ENCODE measurements around the gene PDHA2.
"Not testable (repeated sequence)": the region's sequence is repeated elsewhere in the genome, so short reads cannot be mapped to it uniquely, and the experiment has no call there.

Gene PDHA2

DNA sequence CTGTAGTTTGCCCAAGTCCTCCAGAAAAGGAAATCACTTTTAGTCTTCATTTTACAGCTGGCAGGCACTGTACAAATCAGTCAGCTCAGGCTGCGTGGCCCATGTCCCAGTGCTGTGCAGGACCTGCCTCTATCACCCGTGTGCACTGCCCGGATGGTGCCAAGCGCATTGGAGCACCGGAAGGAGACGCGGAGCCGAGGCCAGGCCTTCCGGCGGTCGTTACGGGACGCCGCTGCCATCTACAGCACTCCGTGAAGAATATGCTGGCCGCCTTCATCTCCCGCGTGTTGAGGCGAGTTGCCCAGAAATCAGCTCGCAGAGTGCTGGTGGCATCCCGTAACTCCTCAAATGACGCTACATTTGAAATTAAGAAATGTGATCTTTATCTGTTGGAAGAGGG, at the start of gene PDHA2:
PDHA2 (plus strand) TSS at position 203 of the 400 bp plus-strand sequence; CDS start at position 261, 58 bp downstream.
- no peak for DNase-seq (ENCODE audit: low spot score)

DNA sequence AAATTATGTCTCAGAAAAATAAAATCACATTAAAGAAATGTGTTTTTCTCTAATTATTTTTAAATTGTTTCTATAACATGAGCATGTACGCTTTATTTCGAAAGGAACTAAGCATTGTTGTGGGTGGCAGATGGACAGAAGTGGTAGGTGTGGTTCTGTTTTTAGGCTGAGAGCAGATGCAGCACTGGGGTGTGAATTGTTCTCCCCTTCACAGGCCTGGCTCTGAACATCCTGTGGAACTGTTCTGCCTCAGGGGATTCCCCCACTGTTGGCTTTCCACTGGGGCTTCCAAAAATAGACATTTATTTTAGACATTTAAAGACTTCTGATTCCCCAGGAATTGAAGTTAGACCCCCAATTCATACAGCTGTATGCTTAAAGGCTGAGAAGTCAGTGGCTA, 41.9 kb upstream of the PDHA2 start:
- DNase-seq (ENCODE audit: low spot score): no peak

DNA sequence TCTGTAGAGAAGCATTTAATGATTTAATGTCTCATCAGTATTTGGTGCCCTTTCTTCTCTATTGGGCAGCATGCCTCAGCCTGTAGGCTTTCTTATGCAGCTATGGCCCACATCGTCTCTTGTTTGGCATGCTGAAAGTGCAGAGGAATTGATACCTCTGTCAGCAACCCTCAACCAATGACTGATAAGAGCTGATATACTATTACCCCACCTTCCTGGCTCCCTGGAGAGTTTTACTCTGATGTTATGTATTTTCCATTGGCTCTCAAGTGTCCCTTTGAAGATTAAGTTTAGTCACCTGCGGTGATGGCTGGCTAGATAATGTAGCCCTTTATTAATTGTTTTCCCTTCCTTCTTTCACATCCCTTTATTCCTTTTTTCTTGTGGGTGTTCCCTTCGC, 41.2 kb upstream of the PDHA2 start:
- DNase-seq (ENCODE audit: low spot score): no peak

DNA sequence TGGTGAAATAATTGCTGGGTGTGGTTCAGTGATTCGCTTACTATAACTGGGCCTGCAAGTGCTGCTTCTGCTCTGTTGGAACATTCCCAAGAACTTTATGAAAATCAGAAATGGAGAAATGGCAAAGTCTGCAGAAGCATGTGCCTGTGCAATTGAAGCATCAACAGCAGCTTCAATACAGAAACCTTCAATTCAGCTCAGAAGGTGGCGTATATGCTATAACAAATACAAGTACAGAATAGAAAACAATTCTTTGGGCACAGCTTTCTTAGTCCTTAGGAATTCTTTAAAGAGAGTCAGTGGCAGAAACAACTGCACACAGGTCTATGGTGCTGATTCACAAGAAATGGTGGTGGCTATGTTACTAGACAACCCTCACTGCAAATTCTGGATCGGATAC, 18.0 kb upstream of the PDHA2 start:
- no peak for DNase-seq (ENCODE audit: low spot score)

DNA sequence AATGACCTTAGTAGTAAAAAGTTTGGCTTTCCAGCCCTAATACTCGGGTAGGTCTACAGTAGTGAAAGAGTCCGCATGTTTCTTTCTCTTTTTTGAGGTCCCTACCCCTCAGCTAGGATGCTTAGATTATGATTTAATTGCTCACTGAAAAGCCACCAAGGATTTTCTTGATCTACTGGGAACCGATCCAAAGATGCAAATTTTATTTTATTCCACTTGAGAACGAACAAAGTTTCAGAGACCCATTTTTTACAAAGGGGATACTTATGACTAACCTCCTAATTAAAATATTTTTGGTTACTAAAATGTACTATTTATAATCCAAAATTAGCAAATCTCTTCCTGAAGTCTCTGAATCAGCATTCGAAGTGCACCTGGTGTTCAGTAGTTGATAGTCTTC, 14.3 kb upstream of the PDHA2 start:
- no peak for DNase-seq (ENCODE audit: low spot score)

DNA sequence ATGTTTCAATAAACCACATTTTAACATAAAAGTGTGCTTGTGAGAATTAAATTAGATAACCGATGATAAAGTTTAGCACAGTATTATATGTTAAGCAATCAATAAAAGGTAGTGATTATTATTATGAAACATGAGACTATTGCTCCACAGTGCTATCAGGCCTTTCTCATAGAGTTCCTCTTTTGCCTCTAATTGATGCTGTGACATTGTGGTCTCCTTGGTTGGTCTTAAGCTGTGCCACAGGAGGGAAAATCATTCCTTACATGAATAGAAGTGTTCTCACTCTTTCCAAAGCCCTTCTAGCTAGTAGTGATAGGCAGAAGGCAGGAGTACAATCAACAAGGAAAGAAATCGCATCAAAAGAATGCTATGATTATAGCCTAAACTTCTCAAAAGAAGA, 9.2 kb upstream of the PDHA2 start:
- no peak for DNase-seq (ENCODE audit: low spot score)

DNA sequence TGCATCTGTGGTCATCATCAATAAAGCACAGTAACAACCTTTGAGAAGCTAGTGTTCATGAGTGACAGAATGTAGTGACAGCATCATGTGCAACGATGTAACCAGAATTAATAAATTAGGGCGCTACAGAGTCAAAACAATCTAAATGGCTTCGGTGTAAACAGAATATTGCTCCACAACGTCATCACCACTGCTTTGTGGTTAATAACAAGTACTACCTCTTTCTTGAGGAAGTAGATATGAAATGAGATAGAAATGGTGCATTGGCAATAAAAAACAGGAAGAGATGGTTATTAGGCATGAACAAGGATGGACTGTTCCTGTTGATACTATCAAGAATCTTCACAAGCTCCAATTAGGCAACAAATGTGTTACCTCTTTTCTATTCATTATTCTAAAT, 8.7 kb upstream of the PDHA2 start:
- no peak for DNase-seq (ENCODE audit: low spot score)

DNA sequence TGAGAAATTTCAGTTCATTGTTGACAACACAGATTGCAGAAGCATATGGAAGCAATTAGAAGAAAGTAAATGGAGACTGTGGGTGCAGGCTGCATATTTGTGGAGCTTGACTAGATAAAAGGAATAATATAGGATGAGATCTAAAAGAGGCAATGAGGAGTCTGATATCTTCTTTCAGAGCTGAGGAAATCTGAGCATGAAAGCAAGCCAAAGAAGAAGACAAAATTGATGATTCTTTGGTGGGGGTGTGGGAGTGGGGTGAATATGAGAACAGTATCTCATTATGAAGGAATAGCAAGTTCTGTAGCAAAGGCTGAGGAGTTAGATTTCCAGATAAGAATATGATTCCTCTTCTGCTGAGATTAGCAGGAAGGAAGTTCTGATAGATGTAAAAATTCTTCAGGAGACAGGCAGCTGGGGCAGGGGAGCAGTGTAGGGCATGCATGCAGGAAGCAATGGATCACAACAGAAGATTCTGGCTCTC, 6.1 kb upstream of the PDHA2 start:
- DNase-seq (ENCODE audit: low spot score): no peak

DNA sequence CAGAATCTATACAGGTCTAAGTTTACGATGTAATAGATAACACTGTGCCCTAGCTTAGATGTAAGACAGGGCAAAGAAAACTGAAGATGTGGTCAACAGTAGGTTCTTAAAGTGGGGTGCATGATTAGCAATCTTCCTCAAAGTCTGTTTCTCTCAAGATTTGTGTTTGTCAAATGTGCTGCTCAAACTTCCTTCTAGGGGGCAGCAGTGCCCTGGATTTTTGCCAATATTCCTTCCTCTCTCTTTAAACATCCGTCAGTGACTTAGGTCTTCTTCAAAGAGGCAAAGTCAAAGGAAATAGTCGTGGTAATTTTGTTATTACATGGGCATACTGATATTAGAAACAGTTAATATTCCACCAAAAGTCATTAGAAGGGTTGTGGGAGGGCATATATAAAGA, 4.2 kb upstream of the PDHA2 start:
- no peak for DNase-seq (ENCODE audit: low spot score)

DNA sequence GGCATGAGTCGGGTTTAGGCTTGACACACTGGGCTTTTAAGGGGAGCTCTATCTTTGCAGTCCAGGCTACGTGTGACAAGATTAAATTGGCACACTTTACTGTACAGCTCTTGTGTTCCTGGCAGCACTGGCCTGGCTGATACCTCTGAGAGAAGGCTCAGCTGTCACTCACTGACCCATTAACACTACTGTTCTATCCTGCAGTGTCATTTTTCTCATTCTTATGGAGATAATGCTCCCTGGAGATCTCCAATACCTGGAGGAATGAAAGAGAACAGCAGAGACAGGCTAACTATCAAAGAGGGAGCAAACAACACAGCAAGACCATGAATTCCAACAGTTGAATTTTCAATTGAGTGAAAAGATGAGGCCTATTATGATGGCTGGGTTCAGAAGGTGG, 1.7 kb upstream of the PDHA2 start:
- DNase-seq (ENCODE audit: low spot score): no peak

DNA sequence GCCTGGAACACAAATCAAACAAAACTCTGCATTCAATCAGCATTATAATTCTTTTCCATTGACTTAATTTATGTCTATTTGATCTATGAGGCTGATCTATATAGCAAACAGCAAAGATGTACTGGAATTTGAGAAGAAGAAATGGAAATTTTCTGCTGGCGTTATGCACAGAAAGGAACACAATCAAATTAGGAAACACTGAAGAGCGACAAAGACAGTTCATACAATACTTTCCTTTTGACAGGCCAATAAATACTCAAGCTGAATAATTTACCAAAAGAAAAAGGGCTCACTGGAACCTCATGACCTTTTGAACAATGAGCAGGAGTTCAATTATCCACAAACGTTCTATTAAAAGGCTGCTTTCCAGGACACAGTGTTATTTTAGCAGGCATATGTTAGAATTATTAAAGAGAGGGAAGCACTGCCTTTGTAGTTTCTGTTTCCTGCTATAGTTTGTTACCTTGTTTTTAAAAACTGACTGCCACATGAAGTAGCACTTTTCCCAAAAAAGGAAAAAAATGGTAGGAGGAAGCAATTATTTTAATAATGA, 8.1 kb downstream of the PDHA2 start:
- DNase-seq (ENCODE audit: low spot score): no peak

DNA sequence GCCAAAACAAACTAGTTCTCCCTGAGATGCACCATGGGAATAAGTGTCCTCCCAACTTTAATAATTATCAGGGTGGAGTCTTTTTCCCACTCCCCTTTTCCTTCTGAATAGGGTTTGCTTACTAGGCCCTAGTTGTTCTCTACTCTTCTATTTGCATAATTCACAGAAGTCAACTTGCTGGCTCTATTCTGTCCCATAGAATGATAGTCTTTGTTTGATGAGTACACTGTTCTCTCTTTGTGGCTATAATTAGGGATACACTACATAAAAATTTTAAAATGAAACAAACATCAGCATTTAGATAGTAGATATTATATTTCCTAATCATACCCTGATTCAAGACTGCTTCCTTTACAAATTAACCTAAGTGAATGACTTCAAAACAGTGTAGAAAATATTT, 10.3 kb downstream of the PDHA2 start:
- no peak for DNase-seq (ENCODE audit: low spot score)

DNA sequence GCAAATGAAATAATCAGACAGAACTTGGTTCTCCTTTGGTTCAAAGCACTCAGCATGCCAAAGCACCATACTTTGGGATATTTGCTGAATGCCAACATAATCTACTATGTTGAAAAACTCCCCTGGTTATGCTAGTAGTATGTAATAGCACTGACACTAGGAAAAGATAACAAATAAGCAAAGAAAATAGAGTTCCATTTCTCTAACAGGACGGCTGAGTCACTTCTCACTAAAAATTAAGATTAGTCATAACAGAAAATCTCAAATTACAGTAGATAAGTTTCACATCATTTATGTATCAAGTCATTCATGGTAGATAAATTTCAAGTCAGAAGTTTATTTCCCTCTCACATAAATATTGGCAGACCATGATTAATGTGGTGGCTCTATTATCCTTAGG, 17.9 kb downstream of the PDHA2 start:
- DNase-seq (ENCODE audit: low spot score): no peak

DNA sequence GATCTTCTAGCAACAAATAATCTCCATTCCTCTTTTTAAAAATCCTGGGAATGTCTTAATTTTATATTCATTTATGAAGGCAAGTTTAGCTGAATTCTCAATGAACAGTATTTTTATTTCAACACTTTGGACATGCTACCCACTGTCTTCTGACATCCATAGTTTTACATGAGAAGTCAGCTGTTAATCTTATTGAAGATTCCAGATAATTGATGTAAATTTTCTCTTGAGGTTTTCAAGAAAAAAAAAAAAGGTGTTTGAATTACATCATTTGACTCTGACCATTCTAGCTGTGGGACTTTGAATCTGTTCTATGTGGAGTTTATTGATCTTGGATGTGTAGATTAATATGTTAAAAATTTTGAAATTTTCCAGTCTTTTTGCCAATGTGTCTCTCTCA, 28.0 kb downstream of the PDHA2 start:
- no peak for DNase-seq (ENCODE audit: low spot score)

DNA sequence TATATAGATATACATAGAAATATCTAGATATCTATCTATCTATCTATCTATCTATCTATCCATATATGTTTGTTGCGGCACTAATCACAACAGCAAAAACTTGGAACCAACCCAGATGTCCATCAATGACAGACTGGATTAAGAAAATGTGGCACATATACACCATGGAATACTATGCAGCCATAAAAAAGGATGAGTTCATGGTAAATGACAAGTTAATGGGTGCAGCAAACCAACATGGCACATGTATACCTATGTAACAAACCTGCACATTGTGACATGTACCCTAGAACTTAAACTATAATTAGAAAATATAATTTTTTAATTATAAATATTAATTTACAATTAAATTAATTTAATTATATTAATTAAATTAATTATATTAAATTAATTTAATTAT, 29.5 kb downstream of the PDHA2 start:
- not testable (repeated sequence) for DNase-seq (ENCODE audit: low spot score)

DNA sequence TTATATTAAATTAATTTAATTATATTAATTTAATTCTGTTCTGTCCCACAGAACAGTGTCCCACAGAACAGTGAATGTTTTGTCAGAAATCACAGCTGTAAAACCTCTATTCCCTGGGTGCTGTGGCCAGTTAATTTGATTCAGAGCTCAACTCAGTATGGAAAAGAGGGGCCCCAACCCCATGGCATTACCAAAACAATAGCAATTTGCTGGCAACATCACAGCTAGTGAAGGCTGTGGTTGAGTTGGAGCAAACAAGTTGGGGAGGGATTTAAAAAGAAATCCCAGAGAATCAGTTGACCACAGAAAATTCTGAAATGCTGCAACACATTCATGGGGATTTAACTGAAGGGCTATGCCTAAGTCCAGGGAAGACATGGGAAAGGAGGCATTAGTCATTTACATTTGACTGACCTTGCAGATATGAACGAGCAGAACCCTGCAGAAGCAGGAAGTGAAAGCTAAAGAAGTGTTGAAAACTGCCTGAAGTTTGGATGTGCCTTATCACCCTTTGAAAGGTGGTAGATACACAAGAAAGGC, 30.1 kb downstream of the PDHA2 start:
- no peak for DNase-seq (ENCODE audit: low spot score)

DNA sequence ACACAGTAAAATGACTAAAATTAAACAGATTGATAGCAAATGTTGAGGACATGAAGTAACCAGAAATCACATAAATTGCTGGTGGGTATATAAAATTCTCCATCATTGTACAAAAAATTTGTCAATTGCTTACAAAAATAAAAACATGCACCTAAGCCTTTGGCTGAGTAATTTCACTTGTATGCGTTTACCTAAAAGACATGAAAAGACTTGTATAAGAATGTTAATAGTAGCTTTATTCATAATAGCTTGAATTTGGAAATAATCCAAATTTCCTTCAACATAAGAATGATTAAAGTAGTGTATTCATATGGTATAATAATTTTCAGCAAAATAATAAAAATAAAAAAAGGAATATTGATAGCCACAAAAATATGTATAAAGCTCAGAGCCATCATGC, 37.7 kb downstream of the PDHA2 start:
- DNase-seq (ENCODE audit: low spot score): no peak

DNA sequence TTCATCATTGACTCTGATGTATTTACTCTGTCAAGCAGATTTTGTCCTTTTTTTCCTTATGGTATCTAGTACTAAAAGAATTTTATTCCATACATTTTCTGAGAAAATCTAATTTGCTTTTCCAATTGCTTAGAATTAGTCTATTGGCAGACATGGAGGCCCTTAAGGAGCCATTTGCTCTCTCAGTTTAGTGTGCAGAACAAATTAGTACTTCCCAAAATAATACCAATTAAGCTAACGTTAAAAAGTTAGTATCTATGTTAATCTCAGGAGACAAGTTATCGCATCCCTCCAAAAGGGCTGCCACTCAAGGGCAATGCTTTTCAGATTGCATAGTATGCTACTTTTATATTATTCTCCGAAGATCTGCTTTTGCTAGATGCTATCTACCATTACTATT, 47.7 kb downstream of the PDHA2 start:
- no peak for DNase-seq (ENCODE audit: low spot score)

DNA sequence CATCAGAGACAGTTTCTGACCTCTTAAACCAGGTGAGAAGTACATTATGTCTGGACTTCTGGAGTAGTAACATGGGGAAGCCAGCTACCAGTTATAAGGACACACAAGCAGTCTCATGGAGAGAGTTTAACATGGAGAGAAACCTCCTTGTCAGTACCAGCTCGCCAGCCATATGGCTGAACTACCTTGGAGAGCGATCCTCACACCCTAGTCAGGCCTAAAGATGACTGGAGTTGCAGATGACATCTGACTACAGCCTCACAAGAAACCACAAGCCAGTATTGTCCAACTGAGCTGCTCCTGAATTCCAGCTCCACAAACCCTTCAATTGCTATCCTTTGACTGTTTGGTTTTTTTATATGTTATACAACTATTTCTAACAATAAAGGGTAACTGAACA, 49.8 kb downstream of the PDHA2 start:
- no peak for DNase-seq (ENCODE audit: low spot score)

Measured in CD4-positive, alpha-beta T cell treated with Interleukin-6 at 100 ng/mL for 8 hours (primary cell).